HepG2 (cell line): ENCODE results near the gene DPP6. TPM values are rescaled to one million over a fixed set of nuclear protein-coding genes. Genes with fewer than 3 reads are reported as not detected.

Experiments used
- ATAC-seq: fragments of 200-7000 bp; cut with Tn5 transposase; 3 replicates; pipeline ENCODE4 v1.9.1; 2020; ENCODE audit warnings: mild to moderate bottlenecking, moderate library complexity
- BruUV-seq: library from RNA; stranded (reverse); fragments of 400-500 nt; replicated peaks from 2 replicates; lab custom pipeline; 2021; lab: Mats Ljungman, UMichigan
- CTCF ChIA-PET: fragments of 300-600 bp; formaldehyde crosslinking; extraction: SDS; loops from one replicate; lab custom pipeline; 2021; ENCODE audit warnings: low total read pairs, inconsistent platforms, low intra/inter-chr PET ratio; lab: Yijun Ruan, JAX
- POLR2A ChIA-PET: fragments of 350-600 bp; sonication (Branson Sonifier 250); formaldehyde crosslinking; loops from one replicate; lab custom pipeline; 2020; ENCODE audit warnings: antibody characterized with exemption, inconsistent platforms; lab: Yijun Ruan, JAX
- DNase-seq: peaks from one replicate; pipeline ENCODE4 v3.0.0-alpha.2; 2015; ENCODE audit warnings: low spot score
- FAIRE-seq: peaks from 3 replicates; lab custom pipeline; 2011; peaks lifted over from hg19 to GRCh38; lab: Jason Lieb, UNC
- H2AFZ ChIP-seq: one replicate; pipeline ENCODE4 v1.6.1; 2011; ENCODE audit warnings: low read length, inconsistent platforms
- H3K27ac ChIP-seq: fragments of 300-600 bp; 3 replicates; pipeline ENCODE4 v1.8.0; 2011; ENCODE audit warnings: mixed run types, mild to moderate bottlenecking, mixed read lengths, low read length, inconsistent platforms; ENCODE audit not compliant: insufficient read depth; ENCODE audit errors: extremely low read length
- H3K27me3 ChIP-seq, 2 experiments: fragments of 200-600 bp in 1 of 2; 2 replicates in 1 of 2; 3 replicates in 1 of 2; pipeline versions ENCODE4 v1.6.0 to v1.8.0; 2011; ENCODE audit warnings: low read length in 2 of 2, mild to moderate bottlenecking in 2 of 2, moderate library complexity in 2 of 2, inconsistent platforms in 1 of 2; ENCODE audit not compliant: insufficient read depth in 2 of 2, control insufficient read depth in 1 of 2
- H3K36me3 ChIP-seq, 2 experiments: fragments of 200-600 bp in 1 of 2; replicated peaks in 1 of 2; 2 replicates in 1 of 2; 3 replicates in 1 of 2; pipeline versions ENCODE4 v1.5.1 to v1.8.0; 2011; ENCODE audit warnings: low read length in 2 of 2, inconsistent platforms in 1 of 2; ENCODE audit not compliant: insufficient read depth in 2 of 2, control insufficient read depth in 1 of 2
- H3K4me1 ChIP-seq: 2 replicates; pipeline ENCODE4 v1.5.1; 2012; ENCODE audit warnings: low read length, inconsistent platforms; ENCODE audit not compliant: insufficient read depth
- H3K4me2 ChIP-seq: 2 replicates; pipeline ENCODE4 v1.6.0; 2011; ENCODE audit warnings: low read depth, low read length, inconsistent platforms
- H3K4me3 ChIP-seq, 3 experiments: fragments of 200-600 bp in 1 of 3; sonication (generic), shearing (Covaris generic) in 1 of 3; replicated peaks in 1 of 3; 2 replicates each; pipeline ENCODE4 v1.5.1; 2011 to 2016; ENCODE audit warnings: low read length in 3 of 3, inconsistent platforms in 2 of 3, low read depth in 2 of 3, mild to moderate bottlenecking in 2 of 3, control low read depth in 1 of 3, mixed read lengths in 1 of 3; ENCODE audit not compliant: insufficient read depth in 1 of 3
- H3K79me2 ChIP-seq: one replicate; pipeline ENCODE4 v1.6.1; 2011; ENCODE audit warnings: low read length, inconsistent platforms; ENCODE audit not compliant: insufficient read depth
- H3K9ac ChIP-seq: 2 replicates; pipeline ENCODE4 v1.6.0; 2011; ENCODE audit warnings: mild to moderate bottlenecking, low read depth, low read length, inconsistent platforms; ENCODE audit not compliant: insufficient read depth
- H3K9me3 ChIP-seq: 2 replicates; pipeline ENCODE4 v1.5.1; 2012; ENCODE audit warnings: mild to moderate bottlenecking, low read length
- H4K20me1 ChIP-seq: 2 replicates; pipeline ENCODE4 v1.6.0; 2011; ENCODE audit warnings: inconsistent platforms, mild to moderate bottlenecking, low read length, moderate library complexity; ENCODE audit not compliant: insufficient read depth
- CBX1 ChIP-seq: IDR thresholded peaks from one replicate; pipeline ENCODE4 v1.6.1; 2016; ENCODE audit warnings: antibody characterized with exemption, low read depth
- CBX2 ChIP-seq, 2 experiments: fragments of 200-600 bp in 1 of 2; sonication (generic); formaldehyde crosslinking in 1 of 2; IDR thresholded peaks; 2 replicates each; pipeline versions ENCODE4 v1.7.0 to v1.8.1; 2018 to 2022; ENCODE audit warnings: low read depth in 2 of 2, low read length in 1 of 2, mild to moderate bottlenecking in 1 of 2, missing genetic modification reagents in 1 of 2
- FOXP1 ChIP-seq, 2 experiments: fragments of 450-650 bp in 1 of 2; IDR thresholded peaks; 2 replicates each; pipeline ENCODE4 v1.6.1; 2017 to 2018; ENCODE audit warnings: antibody characterized with exemption in 1 of 2
- HDAC2 ChIP-seq: sonication (generic); formaldehyde crosslinking; IDR thresholded peaks from 2 replicates; pipeline ENCODE4 v1.4.0; 2020; ENCODE audit warnings: missing genetic modification reagents
- NR2F2 ChIP-seq: IDR thresholded peaks from 2 replicates; pipeline ENCODE4 v1.6.1; 2012; ENCODE audit warnings: low read depth, inconsistent platforms, borderline replicate concordance
- TRIM24 ChIP-seq: sonication (generic); formaldehyde crosslinking; IDR thresholded peaks from 2 replicates; pipeline ENCODE4 v1.8.0; 2022; ENCODE audit warnings: mild to moderate bottlenecking, missing genetic modification reagents
- ZNF274 ChIP-seq: sonication (generic); formaldehyde crosslinking; IDR thresholded peaks from 2 replicates; pipeline ENCODE4 v1.5.1; 2020; ENCODE audit warnings: mild to moderate bottlenecking, missing genetic modification reagents
- ZNF530 ChIP-seq: sonication (generic); formaldehyde crosslinking; IDR thresholded peaks from 2 replicates; pipeline ENCODE4 v1.5.0; 2020; ENCODE audit warnings: low read depth, mild to moderate bottlenecking, missing genetic modification reagents
- ZNF563 ChIP-seq: sonication (generic); formaldehyde crosslinking; IDR thresholded peaks from 2 replicates; pipeline ENCODE4 v1.8.0; 2022; ENCODE audit warnings: mild to moderate bottlenecking, moderate library complexity, missing genetic modification reagents
- ZSCAN30 ChIP-seq: sonication (generic); formaldehyde crosslinking; IDR thresholded peaks from 2 replicates; pipeline ENCODE4 v1.5.0; 2020; ENCODE audit warnings: mild to moderate bottlenecking, missing genetic modification reagents
- WGBS: methylation state at CpG from one replicate; pipeline ENCODE4 v1.1.6; 2017; ENCODE audit warnings: low lambda C conversion rate; 5-methylcytosine and 5-hydroxymethylcytosine counted together
- in situ Hi-C: cut with HindIII; loops from 2 replicates; pipeline ENCODE4 v1.10.0; 2017; ENCODE audit warnings: low pct_unique_long_range_greater_than_20kb; ENCODE audit not compliant: extremely low pct_ligation_motif_present
- intact Hi-C: fragments of 100-400 bp; cut with micrococcal nuclease; formaldehyde crosslinking; loops from one replicate; pipeline ENCODE4 v1.10.0; 2022; ENCODE audit not compliant: unreplicated experiment
- polyA plus RNA-seq, 8 experiments: library from polyadenylated mRNA; depleted of rRNA in 3 of 8; stranded (reverse) in 7 of 8; unstranded in 1 of 8; fragments of >200 nt; fragmentation: Illumina TruSeq in 4 of 8; extraction: Trizol in 4 of 8; gene quantifications; 2 replicates each; pipeline versions ENCODE4 v1.2.1 to v1.2.3, GENCODE V29; 2011 to 2016; ENCODE audit warnings: low read depth in 4 of 8, missing spikeins in 1 of 8, mixed read lengths in 1 of 8; ENCODE audit not compliant: insufficient read depth in 1 of 8
- total RNA-seq, 5 experiments: library from RNA; depleted of rRNA; stranded (reverse); fragments of >200 nt; fragmentation: Illumina TruSeq; extraction: Trizol; gene quantifications; 2 replicates each; pipeline ENCODE4 v1.2.3, GENCODE V29; 2016; ENCODE audit warnings: low read depth in 1 of 5
- TF ChIP-seq, protein P1 (sequence below), 2 experiments: IDR thresholded peaks; 2 replicates each; pipeline ENCODE4 v1.6.1; 2011 to 2012; ENCODE audit warnings: low read length in 2 of 2, borderline replicate concordance in 1 of 2, low read depth in 1 of 2, mild to moderate bottlenecking in 1 of 2, moderate library complexity in 1 of 2
- TF ChIP-seq, protein P2 (sequence below): sonication (generic); formaldehyde crosslinking; IDR thresholded peaks from 2 replicates; pipeline ENCODE4 v1.9.0; 2021; ENCODE audit warnings: mild to moderate bottlenecking, missing genetic modification reagents

DPP6 gene
- total and polyA plus RNA-seq, 2 of the 13 experiments (the other 11 are each of a cell fraction or from before 2014, with no cell fraction given), result not detected

DNA sequence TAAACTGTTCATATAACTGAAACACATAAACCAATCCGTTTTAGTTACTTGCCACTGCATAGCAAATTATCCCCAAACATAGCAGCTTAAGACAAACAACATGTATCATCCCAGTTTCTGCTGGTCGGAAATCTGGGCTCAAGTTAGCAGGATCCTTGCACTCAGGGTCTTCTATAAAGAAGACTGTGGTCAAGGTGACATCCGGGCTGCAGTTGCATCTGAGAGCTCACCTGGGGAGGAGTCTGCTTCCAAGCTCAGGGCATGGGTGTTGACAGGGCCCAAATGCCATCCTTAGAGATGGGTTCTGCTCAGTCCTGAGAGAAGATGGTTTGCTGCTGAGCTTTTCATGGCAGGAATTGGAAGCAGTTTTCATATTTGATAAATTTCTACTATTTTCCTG lies 519.6 kb downstream of the DPP6 start (continued):
- TF ChIP-seq ZSCAN30 (CRISPR knock-in tag) (no peak), NR2F2 (no peak), ZNF274 (no peak), CBX2 (IDR thresholded peaks at IDR 0.05; ENCODE audit: low read depth, low read length) (no peak), CBX2 (CRISPR knock-in tag; IDR thresholded peaks at IDR 0.05; ENCODE audit: low read depth) (no peak), HDAC2 (no peak), CBX1 (no peak), ZNF530 (CRISPR knock-in tag) (no peak), TRIM24 (no peak), ZNF563 (CRISPR knock-in tag) (no peak)
- TF ChIP-seq, protein P1, sequence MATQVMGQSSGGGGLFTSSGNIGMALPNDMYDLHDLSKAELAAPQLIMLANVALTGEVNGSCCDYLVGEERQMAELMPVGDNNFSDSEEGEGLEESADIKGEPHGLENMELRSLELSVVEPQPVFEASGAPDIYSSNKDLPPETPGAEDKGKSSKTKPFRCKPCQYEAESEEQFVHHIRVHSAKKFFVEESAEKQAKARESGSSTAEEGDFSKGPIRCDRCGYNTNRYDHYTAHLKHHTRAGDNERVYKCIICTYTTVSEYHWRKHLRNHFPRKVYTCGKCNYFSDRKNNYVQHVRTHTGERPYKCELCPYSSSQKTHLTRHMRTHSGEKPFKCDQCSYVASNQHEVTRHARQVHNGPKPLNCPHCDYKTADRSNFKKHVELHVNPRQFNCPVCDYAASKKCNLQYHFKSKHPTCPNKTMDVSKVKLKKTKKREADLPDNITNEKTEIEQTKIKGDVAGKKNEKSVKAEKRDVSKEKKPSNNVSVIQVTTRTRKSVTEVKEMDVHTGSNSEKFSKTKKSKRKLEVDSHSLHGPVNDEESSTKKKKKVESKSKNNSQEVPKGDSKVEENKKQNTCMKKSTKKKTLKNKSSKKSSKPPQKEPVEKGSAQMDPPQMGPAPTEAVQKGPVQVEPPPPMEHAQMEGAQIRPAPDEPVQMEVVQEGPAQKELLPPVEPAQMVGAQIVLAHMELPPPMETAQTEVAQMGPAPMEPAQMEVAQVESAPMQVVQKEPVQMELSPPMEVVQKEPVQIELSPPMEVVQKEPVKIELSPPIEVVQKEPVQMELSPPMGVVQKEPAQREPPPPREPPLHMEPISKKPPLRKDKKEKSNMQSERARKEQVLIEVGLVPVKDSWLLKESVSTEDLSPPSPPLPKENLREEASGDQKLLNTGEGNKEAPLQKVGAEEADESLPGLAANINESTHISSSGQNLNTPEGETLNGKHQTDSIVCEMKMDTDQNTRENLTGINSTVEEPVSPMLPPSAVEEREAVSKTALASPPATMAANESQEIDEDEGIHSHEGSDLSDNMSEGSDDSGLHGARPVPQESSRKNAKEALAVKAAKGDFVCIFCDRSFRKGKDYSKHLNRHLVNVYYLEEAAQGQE (IDR thresholded peaks at IDR 0.05; ENCODE audit: borderline replicate concordance in 1 of 2, low read depth in 1 of 2, low read length in 2 of 2), result no peak
- TF ChIP-seq, all 625 proteins: peak for 0

DNA sequence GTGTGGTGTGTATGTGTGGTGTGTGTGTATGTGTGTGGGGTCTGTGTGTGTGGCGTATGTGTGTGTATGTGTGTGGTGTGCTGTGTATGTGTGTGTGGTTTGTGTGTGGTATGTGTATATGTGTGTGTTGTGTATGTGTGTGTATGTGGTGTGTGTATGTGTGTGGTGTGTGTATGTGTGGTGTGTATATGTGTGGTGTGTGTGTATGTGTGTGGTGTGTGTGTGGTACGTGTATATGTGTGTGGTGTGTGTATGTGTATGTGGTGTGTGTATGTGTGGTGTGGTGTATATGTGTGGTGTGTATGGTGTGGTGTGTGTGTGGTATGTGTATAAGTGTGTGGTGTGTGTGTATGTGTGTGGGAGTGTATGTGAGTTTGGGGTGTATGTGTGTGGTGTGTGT lies 522.0 kb downstream of the DPP6 start:
- no TSS peak for BruUV-seq
- no peak overlapping the region for H3K27ac ChIP-seq
- POLR2A ChIA-PET, result no interaction called here
- in situ Hi-C loops (no loop called here), intact Hi-C loops (no loop called here)
- H3K79me2 ChIP-seq, result no peaks in the 10 kb centered on the region
- FAIRE-seq (no peak), DNase-seq (no peak), ATAC-seq (no peak)
- WGBS, result 35% methylated on average over 2 of the region's 2 CpGs
- H4K20me1 ChIP-seq, result no peaks in the 10 kb centered on the region
- H3K4me1 ChIP-seq, result no peaks in the 10 kb centered on the region
- H3K9ac ChIP-seq, result no peak overlapping the region
- no peak overlapping the region for H3K4me2 ChIP-seq
- no peaks in the 10 kb centered on the region for H3K27me3 ChIP-seq
- H3K4me3 ChIP-seq, result no peak overlapping the region
- peaks cover 11% of the 10 kb centered on the region; the same call in 1 of the 2 replicates for H3K9me3 ChIP-seq
- H2AFZ ChIP-seq, result no peak overlapping the region
- no peaks in the 10 kb centered on the region for H3K36me3 ChIP-seq
- CTCF ChIA-PET, result no interaction called here
- TF ChIP-seq FOXP1 (IDR thresholded peaks at IDR 0.05) (peak; percentile 24; the same call in 1 of the 2 replicates), FOXP1 (CRISPR knock-in tag; IDR thresholded peaks at IDR 0.05) (no peak)
- TF ChIP-seq, protein P2, sequence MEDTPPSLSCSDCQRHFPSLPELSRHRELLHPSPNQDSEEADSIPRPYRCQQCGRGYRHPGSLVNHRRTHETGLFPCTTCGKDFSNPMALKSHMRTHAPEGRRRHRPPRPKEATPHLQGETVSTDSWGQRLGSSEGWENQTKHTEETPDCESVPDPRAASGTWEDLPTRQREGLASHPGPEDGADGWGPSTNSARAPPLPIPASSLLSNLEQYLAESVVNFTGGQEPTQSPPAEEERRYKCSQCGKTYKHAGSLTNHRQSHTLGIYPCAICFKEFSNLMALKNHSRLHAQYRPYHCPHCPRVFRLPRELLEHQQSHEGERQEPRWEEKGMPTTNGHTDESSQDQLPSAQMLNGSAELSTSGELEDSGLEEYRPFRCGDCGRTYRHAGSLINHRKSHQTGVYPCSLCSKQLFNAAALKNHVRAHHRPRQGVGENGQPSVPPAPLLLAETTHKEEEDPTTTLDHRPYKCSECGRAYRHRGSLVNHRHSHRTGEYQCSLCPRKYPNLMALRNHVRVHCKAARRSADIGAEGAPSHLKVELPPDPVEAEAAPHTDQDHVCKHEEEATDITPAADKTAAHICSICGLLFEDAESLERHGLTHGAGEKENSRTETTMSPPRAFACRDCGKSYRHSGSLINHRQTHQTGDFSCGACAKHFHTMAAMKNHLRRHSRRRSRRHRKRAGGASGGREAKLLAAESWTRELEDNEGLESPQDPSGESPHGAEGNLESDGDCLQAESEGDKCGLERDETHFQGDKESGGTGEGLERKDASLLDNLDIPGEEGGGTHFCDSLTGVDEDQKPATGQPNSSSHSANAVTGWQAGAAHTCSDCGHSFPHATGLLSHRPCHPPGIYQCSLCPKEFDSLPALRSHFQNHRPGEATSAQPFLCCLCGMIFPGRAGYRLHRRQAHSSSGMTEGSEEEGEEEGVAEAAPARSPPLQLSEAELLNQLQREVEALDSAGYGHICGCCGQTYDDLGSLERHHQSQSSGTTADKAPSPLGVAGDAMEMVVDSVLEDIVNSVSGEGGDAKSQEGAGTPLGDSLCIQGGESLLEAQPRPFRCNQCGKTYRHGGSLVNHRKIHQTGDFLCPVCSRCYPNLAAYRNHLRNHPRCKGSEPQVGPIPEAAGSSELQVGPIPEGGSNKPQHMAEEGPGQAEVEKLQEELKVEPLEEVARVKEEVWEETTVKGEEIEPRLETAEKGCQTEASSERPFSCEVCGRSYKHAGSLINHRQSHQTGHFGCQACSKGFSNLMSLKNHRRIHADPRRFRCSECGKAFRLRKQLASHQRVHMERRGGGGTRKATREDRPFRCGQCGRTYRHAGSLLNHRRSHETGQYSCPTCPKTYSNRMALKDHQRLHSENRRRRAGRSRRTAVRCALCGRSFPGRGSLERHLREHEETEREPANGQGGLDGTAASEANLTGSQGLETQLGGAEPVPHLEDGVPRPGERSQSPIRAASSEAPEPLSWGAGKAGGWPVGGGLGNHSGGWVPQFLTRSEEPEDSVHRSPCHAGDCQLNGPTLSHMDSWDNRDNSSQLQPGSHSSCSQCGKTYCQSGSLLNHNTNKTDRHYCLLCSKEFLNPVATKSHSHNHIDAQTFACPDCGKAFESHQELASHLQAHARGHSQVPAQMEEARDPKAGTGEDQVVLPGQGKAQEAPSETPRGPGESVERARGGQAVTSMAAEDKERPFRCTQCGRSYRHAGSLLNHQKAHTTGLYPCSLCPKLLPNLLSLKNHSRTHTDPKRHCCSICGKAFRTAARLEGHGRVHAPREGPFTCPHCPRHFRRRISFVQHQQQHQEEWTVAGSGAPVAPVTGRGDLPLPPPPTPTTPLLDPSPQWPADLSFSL (CRISPR knock-in tag), result peak; percentile 12; the same call in 1 of the 2 replicates
